ENCODE results near the gene SLC1A7. TPM values are rescaled to one million over a fixed set of nuclear protein-coding genes. Genes with fewer than 3 reads are reported as not detected.

The SLC1A7 gene
- total RNA-seq, 1 donor from 2014 or later: not detected

- Mint-ChIP-seq H3K27me3 (ENCODE audit: low read depth) (peaks cover 23% of the 10 kb centered on the region), H3K27ac (no peak overlapping the region), H3K4me3 (ENCODE audit: low read depth) (no peak overlapping the region), H3K9me3 (no peaks in the 10 kb centered on the region), H3K4me1 (ENCODE audit: low read depth) (peaks cover 6% of the 10 kb centered on the region), H3K36me3 (ENCODE audit: low read depth) (no peaks in the 10 kb centered on the region)
- no peak for DNase-seq (ENCODE audit: low spot score)
- intact Hi-C loops (cut with micrococcal nuclease): no loop called here
These were observed 34.2 kb upstream of the SLC1A7 start for GRCh38 chr1:53176452-53177208.

DNA sequence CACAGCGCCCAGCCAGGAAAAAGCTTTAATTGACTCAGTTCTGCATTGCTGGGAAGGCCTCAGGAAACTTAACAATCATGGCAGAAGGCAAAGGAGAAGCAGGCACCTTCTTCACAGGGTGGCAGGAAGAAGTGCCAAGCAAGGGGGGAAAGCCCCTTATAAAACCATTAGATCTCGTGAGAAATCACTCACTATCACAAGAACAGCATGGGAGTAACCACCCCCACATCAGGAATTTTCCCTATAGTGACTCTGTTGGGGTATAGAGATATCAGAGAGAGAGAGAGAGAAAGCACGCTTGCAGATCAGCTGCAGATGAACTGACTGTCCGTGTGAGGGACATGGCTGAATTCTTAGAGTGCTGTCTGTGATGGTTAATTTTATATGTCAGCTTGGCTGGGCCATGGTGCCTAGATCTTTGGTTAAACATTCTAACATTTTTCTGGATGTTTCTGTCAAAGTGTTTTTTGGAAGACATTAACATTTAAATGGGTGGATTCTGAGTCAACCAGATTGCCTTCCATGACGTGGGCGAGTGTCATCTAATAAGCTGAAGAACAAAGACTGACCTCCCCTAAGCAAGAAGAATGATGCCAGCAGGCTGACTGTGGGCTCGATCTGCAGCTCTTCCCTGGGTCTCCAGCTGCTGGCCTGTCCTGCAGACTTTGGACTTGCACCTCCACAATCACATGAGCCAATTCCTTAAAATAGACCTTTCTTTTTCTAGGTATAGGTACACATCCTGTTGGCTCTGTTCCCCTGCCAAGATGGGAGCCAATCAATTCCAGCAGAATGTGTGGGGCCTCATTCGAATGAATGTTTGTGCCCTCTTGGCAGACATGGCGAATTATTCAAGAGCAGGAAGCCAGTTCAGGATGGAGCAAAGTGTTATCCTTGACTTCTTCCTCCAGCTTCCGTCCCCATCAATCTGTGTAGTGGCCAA lies 32.8 kb upstream of the SLC1A7 start:
- intact Hi-C loops (cut with micrococcal nuclease): no loop called here
- peaks cover 6% of the 10 kb centered on the region for H3K4me1 Mint-ChIP-seq (ENCODE audit: low read depth)

GRCh38 chr1:53172426-53173128 lies 30.1 kb upstream of the SLC1A7 start:
- Mint-ChIP-seq H3K9me3 (no peaks in the 10 kb centered on the region), H3K4me3 (ENCODE audit: low read depth) (no peak overlapping the region)

More for the DNA sequence above, 32.8 kb upstream of the SLC1A7 start:
- Mint-ChIP-seq H3K9me3 (no peaks in the 10 kb centered on the region), H3K27ac (no peak overlapping the region), H3K27me3 (ENCODE audit: low read depth) (peaks cover 21% of the 10 kb centered on the region), H3K36me3 (ENCODE audit: low read depth) (no peaks in the 10 kb centered on the region), H3K4me3 (ENCODE audit: low read depth) (no peak overlapping the region)
- DNase-seq (ENCODE audit: low spot score): no peak

DNA sequence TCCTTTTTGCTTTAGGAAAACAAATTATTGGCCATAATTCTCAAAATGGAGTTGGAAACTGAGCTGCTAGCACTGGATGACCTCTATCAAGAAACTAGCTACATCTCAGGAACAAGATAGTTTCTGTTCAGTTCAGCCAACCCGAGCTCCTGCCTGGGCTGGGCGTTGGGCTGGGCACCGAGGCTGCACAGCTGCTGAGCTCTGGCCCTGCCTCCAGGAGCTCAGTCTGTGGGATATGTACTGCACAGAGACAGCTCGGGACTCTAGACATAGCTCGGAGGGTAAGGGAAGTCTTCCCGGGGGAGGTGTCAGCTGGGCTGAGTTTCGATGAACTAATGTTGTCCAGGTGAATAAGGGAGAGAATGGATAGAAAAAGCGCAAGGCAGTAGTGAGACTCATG lies 24.5 kb upstream of the SLC1A7 start:
- no peaks in the 10 kb centered on the region for H3K4me1 Mint-ChIP-seq (ENCODE audit: low read depth)
- no peaks in the 10 kb centered on the region for H3K9me3 Mint-ChIP-seq
- H3K4me3 Mint-ChIP-seq (ENCODE audit: low read depth): no peak overlapping the region
- no peak for DNase-seq (ENCODE audit: low spot score)
- intact Hi-C loops (cut with micrococcal nuclease): no loop called here
- peaks cover 27% of the 10 kb centered on the region for H3K27me3 Mint-ChIP-seq (ENCODE audit: low read depth)
- H3K36me3 Mint-ChIP-seq (ENCODE audit: low read depth): no peaks in the 10 kb centered on the region
- H3K27ac Mint-ChIP-seq: no peak overlapping the region

More at GRCh38 chr1:53172426-53173128, 30.1 kb upstream of the SLC1A7 start:
- intact Hi-C loops (cut with micrococcal nuclease): no loop called here
- peaks cover 6% of the 10 kb centered on the region for H3K4me1 Mint-ChIP-seq (ENCODE audit: low read depth)
- no peaks in the 10 kb centered on the region for H3K36me3 Mint-ChIP-seq (ENCODE audit: low read depth)
- DNase-seq (ENCODE audit: low spot score): no peak
- H3K27me3 Mint-ChIP-seq (ENCODE audit: low read depth): peaks cover 21% of the 10 kb centered on the region
- no peak overlapping the region for H3K27ac Mint-ChIP-seq

GRCh38 chr1:53166366-53166765 lies 23.9 kb upstream of the SLC1A7 start:
- no peak for DNase-seq (ENCODE audit: low spot score)
- intact Hi-C loops (cut with micrococcal nuclease): no loop called here
- H3K4me1 Mint-ChIP-seq (ENCODE audit: low read depth): no peaks in the 10 kb centered on the region
- H3K36me3 Mint-ChIP-seq (ENCODE audit: low read depth): no peaks in the 10 kb centered on the region
- no peak overlapping the region for H3K27ac Mint-ChIP-seq
- no peaks in the 10 kb centered on the region for H3K9me3 Mint-ChIP-seq
- H3K27me3 Mint-ChIP-seq (ENCODE audit: low read depth): peaks cover 26% of the 10 kb centered on the region
- no peak overlapping the region for H3K4me3 Mint-ChIP-seq (ENCODE audit: low read depth)

DNA sequence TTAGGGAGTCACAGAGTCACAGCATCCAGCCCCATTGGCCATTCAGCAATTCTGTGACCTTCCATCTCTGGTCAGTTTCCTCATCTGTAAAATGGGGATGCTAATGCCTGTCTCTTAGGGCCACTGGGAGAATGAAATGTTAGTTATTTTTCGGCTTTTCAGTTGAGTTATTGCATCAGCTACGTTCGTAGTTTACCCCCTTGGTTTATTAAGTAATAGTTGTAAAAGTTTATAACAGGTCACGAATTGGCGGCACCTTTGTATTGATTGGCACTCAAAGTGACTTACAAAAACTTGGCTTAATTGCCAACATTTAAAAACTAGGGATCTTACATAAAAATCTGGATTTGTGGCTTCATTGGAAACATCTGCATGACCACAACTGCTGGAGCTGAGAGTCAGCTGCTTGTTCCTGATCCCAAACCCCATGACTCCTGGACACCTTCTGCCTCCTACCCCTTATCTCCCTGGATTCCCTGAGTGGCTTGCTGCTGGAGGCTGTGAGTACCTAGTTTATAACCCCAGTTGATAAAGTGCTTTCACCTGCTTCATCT lies 23.0 kb upstream of the SLC1A7 start:
- Mint-ChIP-seq H3K27me3 (ENCODE audit: low read depth) (peaks cover 26% of the 10 kb centered on the region), H3K36me3 (ENCODE audit: low read depth) (no peaks in the 10 kb centered on the region), H3K27ac (no peak overlapping the region), H3K4me3 (ENCODE audit: low read depth) (no peak overlapping the region), H3K4me1 (ENCODE audit: low read depth) (no peaks in the 10 kb centered on the region), H3K9me3 (no peaks in the 10 kb centered on the region)
- no peak for DNase-seq (ENCODE audit: low spot score)
- intact Hi-C loops (cut with micrococcal nuclease): no loop called here

- no peak overlapping the region for H3K4me3 Mint-ChIP-seq (ENCODE audit: low read depth)
- no peaks in the 10 kb centered on the region for H3K36me3 Mint-ChIP-seq (ENCODE audit: low read depth)
- DNase-seq (ENCODE audit: low spot score): no peak
- intact Hi-C loops (cut with micrococcal nuclease): no loop called here
- H3K4me1 Mint-ChIP-seq (ENCODE audit: low read depth): no peaks in the 10 kb centered on the region
- no peaks in the 10 kb centered on the region for H3K9me3 Mint-ChIP-seq
- peaks cover 24% of the 10 kb centered on the region for H3K27me3 Mint-ChIP-seq (ENCODE audit: low read depth)
- no peak overlapping the region for H3K27ac Mint-ChIP-seq
These were observed 20.9 kb upstream of the SLC1A7 start for GRCh38 chr1:53163291-53163768.

DNA sequence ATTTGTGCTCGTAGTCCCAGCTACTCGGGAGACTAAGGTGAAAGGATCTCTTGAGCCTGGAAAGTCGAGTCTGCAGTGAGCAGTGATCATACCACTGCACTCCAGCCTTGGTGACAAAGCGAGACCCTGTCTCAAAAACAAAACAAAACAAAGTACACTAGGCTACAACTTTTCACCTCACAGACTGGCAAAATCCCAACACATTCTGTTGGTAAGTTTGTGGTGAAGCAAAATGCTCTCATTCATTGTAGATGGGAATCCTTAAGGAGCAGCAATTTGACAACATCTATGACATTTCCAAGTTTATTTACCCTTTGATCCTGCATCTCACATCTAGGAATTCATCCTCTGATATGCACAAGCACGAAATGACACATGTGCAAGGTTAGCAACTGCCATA lies 20.2 kb upstream of the SLC1A7 start:
- Mint-ChIP-seq H3K27me3 (ENCODE audit: low read depth) (peaks cover 26% of the 10 kb centered on the region), H3K9me3 (no peaks in the 10 kb centered on the region), H3K4me1 (ENCODE audit: low read depth) (no peaks in the 10 kb centered on the region), H3K36me3 (ENCODE audit: low read depth) (no peaks in the 10 kb centered on the region), H3K27ac (no peak overlapping the region), H3K4me3 (ENCODE audit: low read depth) (no peak overlapping the region)
- no peak for DNase-seq (ENCODE audit: low spot score)
- intact Hi-C loops (cut with micrococcal nuclease): no loop called here

- Mint-ChIP-seq H3K9me3 (no peaks in the 10 kb centered on the region), H3K4me3 (ENCODE audit: low read depth) (no peak overlapping the region)
These were observed 18.5 kb upstream of the SLC1A7 start for GRCh38 chr1:53160924-53161378.

GRCh38 chr1:53158900-53159299 lies 16.5 kb upstream of the SLC1A7 start:
- intact Hi-C loops (cut with micrococcal nuclease): no loop called here
- H3K4me1 Mint-ChIP-seq (ENCODE audit: low read depth): no peaks in the 10 kb centered on the region
- H3K27me3 Mint-ChIP-seq (ENCODE audit: low read depth): peaks cover 13% of the 10 kb centered on the region
- H3K27ac Mint-ChIP-seq: no peak overlapping the region
- no peak overlapping the region for H3K4me3 Mint-ChIP-seq (ENCODE audit: low read depth)
- H3K9me3 Mint-ChIP-seq: no peaks in the 10 kb centered on the region
- no peaks in the 10 kb centered on the region for H3K36me3 Mint-ChIP-seq (ENCODE audit: low read depth)
- no peak for DNase-seq (ENCODE audit: low spot score)

More at GRCh38 chr1:53160924-53161378, 18.5 kb upstream of the SLC1A7 start:
- Mint-ChIP-seq H3K36me3 (ENCODE audit: low read depth) (no peaks in the 10 kb centered on the region), H3K4me1 (ENCODE audit: low read depth) (no peaks in the 10 kb centered on the region), H3K27ac (no peak overlapping the region), H3K27me3 (ENCODE audit: low read depth) (peaks cover 16% of the 10 kb centered on the region)
- intact Hi-C loops (cut with micrococcal nuclease): no loop called here
- no peak for DNase-seq (ENCODE audit: low spot score)

GRCh38 chr1:53156783-53157182 lies 14.3 kb upstream of the SLC1A7 start:
- intact Hi-C loops (cut with micrococcal nuclease): no loop called here
- H3K36me3 Mint-ChIP-seq (ENCODE audit: low read depth): no peaks in the 10 kb centered on the region

GRCh38 chr1:53155945-53156344 lies 13.5 kb upstream of the SLC1A7 start:
- no peak overlapping the region for H3K27ac Mint-ChIP-seq
- H3K27me3 Mint-ChIP-seq (ENCODE audit: low read depth): peaks cover 7% of the 10 kb centered on the region
- H3K36me3 Mint-ChIP-seq (ENCODE audit: low read depth): no peaks in the 10 kb centered on the region
- H3K9me3 Mint-ChIP-seq: no peaks in the 10 kb centered on the region
- H3K4me3 Mint-ChIP-seq (ENCODE audit: low read depth): no peak overlapping the region
- intact Hi-C loops (cut with micrococcal nuclease): no loop called here
- no peak for DNase-seq (ENCODE audit: low spot score)
- no peaks in the 10 kb centered on the region for H3K4me1 Mint-ChIP-seq (ENCODE audit: low read depth)

More at GRCh38 chr1:53156783-53157182, 14.3 kb upstream of the SLC1A7 start:
- Mint-ChIP-seq H3K27ac (no peak overlapping the region), H3K27me3 (ENCODE audit: low read depth) (peaks cover 7% of the 10 kb centered on the region), H3K4me1 (ENCODE audit: low read depth) (no peaks in the 10 kb centered on the region), H3K9me3 (no peaks in the 10 kb centered on the region), H3K4me3 (ENCODE audit: low read depth) (no peak overlapping the region)
- DNase-seq (ENCODE audit: low spot score): no peak
